ENCODE data around the gene SEL1L2. TPM values are rescaled to one million over a fixed set of nuclear protein-coding genes. Genes with fewer than 3 reads are reported as not detected.

Gene SEL1L2
- total and polyA plus RNA-seq, 7 experiments from 2014 or later, result not detected

DNA sequence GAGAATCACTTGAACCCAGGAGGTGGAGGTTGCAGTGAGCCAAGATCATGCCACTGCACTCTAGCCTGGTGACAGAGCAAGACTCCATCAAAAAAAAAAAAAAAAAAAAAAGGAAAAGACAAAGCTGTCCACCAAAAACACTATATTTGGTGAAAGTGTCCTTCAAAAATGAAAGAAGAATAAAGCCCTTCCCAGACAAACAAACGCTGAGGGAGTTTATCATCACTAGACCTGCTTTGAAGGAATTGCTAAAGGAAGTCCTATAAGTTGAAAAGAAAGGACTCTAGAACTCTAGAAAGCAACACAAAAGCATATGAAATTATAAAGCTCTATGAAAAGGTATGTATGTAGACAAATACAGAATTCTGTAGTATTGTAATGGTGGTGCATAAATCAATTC is 98.8 kb downstream of the SEL1L2 start:
- peaks cover 0 to 8% (median 0%) of the 10 kb centered on the region in 5 donors for H3K27me3 Mint-ChIP-seq
- peaks cover 0 to 44% (median 18%) of the 10 kb centered on the region in 11 donors for H3K9me3 Mint-ChIP-seq
- no peak overlapping the region for H3K4me3 ChIP-seq (ENCODE audit: low read length)
- H3K27me3 ChIP-seq (ENCODE audit: control insufficient read depth in 2 of 2, insufficient read depth in 2 of 2, low read length in 2 of 2), result no peaks in the 10 kb centered on the region
- POLR2A ChIA-PET, result no interaction called here
- peaks cover 0 to 9% (median 0%) of the 10 kb centered on the region in 3 experiments for H3K9me3 ChIP-seq (ENCODE audit: control insufficient read depth in 2 of 3, low read length in 3 of 3)
- CTCF ChIA-PET, result no interaction called here
- intact Hi-C loops (cut with micrococcal nuclease), result no loop called here
- H3K4me1 ChIP-seq (ENCODE audit: control insufficient read depth in 2 of 2, insufficient read depth in 2 of 2, low read length in 2 of 2), result no peaks in the 10 kb centered on the region
- H3K36me3 Mint-ChIP-seq, result peaks cover 0 to 11% (median 4%) of the 10 kb centered on the region in 5 donors
- no peak for ATAC-seq
- H3K36me3 ChIP-seq (ENCODE audit: control insufficient read depth in 2 of 3, insufficient read depth in 3 of 3, low read length in 3 of 3), result no peaks in the 10 kb centered on the region
- no peak for DNase-seq
- no peak overlapping the region for H3K27ac ChIP-seq (ENCODE audit: low read depth, low read length)
- H3K27ac Mint-ChIP-seq, result no peak overlapping the region
- H3K4me3 Mint-ChIP-seq, result no peak overlapping the region
- no peaks in the 10 kb centered on the region for H3K4me1 Mint-ChIP-seq

DNA sequence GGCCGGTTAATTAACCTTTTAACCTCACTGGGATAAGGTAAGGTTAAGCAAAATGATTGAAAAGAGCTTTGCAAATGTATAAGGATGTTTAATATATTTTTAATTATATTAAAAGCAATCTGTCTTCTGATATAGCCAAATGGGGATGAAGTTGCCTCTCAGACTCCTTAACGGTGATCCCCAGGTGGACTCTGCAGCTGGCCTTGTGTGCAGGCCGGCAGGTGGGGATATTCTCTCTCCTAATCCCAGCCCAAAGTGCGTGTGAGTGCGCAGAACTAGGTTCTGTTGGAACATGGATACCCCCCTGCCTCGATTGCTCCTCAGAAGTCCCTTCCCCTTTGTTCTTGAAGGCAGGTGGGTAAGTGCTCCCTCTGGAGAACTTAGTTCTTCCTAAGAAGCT is 105.6 kb downstream of the SEL1L2 start:
- intact Hi-C loops (cut with micrococcal nuclease), result no loop called here
- CTCF ChIA-PET, result no interaction called here
- Mint-ChIP-seq H3K9me3 (peaks cover 0 to 2% (median 0%) of the 10 kb centered on the region in 11 donors), H3K4me1 (no peaks in the 10 kb centered on the region), H3K4me3 (no peak overlapping the region), H3K36me3 (no peaks in the 10 kb centered on the region), H3K27me3 (peaks cover 0 to 16% (median 4%) of the 10 kb centered on the region in 5 donors), H3K27ac (no peak overlapping the region)
- Histone ChIP-seq H3K4me1 (ENCODE audit: control insufficient read depth in 2 of 2, insufficient read depth in 2 of 2, low read length in 2 of 2) (no peaks in the 10 kb centered on the region), H3K27ac (ENCODE audit: low read depth, low read length) (no peak overlapping the region), H3K9me3 (ENCODE audit: control insufficient read depth in 2 of 3, low read length in 3 of 3) (no peaks in the 10 kb centered on the region), H3K4me3 (ENCODE audit: low read length) (no peak overlapping the region), H3K27me3 (ENCODE audit: control insufficient read depth in 2 of 2, insufficient read depth in 2 of 2, low read length in 2 of 2) (no peaks in the 10 kb centered on the region), H3K36me3 (ENCODE audit: control insufficient read depth in 2 of 3, insufficient read depth in 3 of 3, low read length in 3 of 3) (no peaks in the 10 kb centered on the region)
- POLR2A ChIA-PET, result no interaction called here
- ATAC-seq, result no peak
- DNase-seq, result no peak

DNA sequence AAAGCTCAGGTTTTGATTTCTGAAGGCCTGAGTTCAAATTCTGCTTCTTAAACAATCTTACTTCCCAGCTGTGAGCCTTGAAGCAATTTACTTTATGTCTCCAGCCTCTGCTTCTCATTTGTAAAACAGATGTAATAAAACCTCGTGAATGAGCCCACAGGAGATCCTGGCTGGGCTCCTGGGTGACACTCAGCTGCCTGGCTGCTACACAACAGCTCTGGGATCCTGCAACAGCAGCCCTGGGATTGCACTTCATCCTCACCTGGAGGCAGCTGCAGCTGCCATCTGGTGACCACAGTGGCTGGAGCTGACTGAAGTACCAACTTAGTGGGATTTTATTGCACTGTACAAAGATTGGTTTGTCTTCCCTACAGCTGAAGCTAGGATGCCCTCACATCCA is 107.0 kb downstream of the SEL1L2 start:
- CTCF ChIA-PET, result no interaction called here
- H3K27me3 Mint-ChIP-seq, result peaks cover 0 to 16% (median 4%) of the 10 kb centered on the region in 5 donors

DNA sequence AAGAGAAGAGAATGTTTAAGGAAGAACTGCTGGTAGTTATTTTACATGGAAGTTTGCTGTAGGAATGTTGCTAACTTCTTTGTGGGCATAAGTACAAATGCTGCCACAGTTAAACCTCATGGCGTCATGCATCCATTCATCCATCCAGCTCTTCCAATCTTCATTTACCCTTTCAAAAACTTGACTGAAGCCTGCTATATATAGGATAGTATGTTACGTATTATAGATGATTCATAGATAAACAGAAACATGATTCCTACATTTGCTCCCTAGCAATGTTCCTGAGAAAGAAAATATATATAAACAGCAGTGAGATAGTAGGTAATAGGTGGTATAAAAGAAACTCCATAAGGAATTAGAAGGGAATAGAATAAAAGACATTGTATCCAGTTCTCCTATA is 111.8 kb downstream of the SEL1L2 start:
- Mint-ChIP-seq H3K36me3 (no peaks in the 10 kb centered on the region), H3K9me3 (peaks cover 0 to 2% (median 0%) of the 10 kb centered on the region in 11 donors), H3K27me3 (peaks cover 0 to 15% (median 5%) of the 10 kb centered on the region in 5 donors), H3K4me3 (no peak overlapping the region), H3K4me1 (no peaks in the 10 kb centered on the region), H3K27ac (no peak overlapping the region)
- intact Hi-C loops (cut with micrococcal nuclease), result no loop called here
- ChIA-PET CTCF (no interaction called here), POLR2A (no interaction called here)
- no peak for DNase-seq
- H3K27ac ChIP-seq (ENCODE audit: low read depth, low read length), result no peak overlapping the region
- no peak for ATAC-seq
- H3K4me1 ChIP-seq (ENCODE audit: control insufficient read depth in 2 of 2, insufficient read depth in 2 of 2, low read length in 2 of 2), result no peaks in the 10 kb centered on the region
- H3K27me3 ChIP-seq (ENCODE audit: control insufficient read depth in 2 of 2, insufficient read depth in 2 of 2, low read length in 2 of 2), result no peaks in the 10 kb centered on the region
- no peak overlapping the region for H3K4me3 ChIP-seq (ENCODE audit: low read length)
- no peaks in the 10 kb centered on the region for H3K9me3 ChIP-seq (ENCODE audit: control insufficient read depth in 2 of 3, low read length in 3 of 3)
- H3K36me3 ChIP-seq (ENCODE audit: control insufficient read depth in 2 of 3, insufficient read depth in 3 of 3, low read length in 3 of 3), result no peaks in the 10 kb centered on the region

More for the DNA sequence above, 107.0 kb downstream of the SEL1L2 start:
- ATAC-seq (no peak), DNase-seq (no peak)
- no peak overlapping the region for H3K4me3 ChIP-seq (ENCODE audit: low read length)
- H3K9me3 ChIP-seq (ENCODE audit: control insufficient read depth in 2 of 3, low read length in 3 of 3), result no peaks in the 10 kb centered on the region
- H3K27ac ChIP-seq (ENCODE audit: low read depth, low read length), result no peak overlapping the region
- peaks cover 0 to 2% (median 0%) of the 10 kb centered on the region in 11 donors for H3K9me3 Mint-ChIP-seq
- no peak overlapping the region for H3K27ac Mint-ChIP-seq
- no peaks in the 10 kb centered on the region for H3K36me3 Mint-ChIP-seq
- no peaks in the 10 kb centered on the region for H3K4me1 Mint-ChIP-seq
- H3K36me3 ChIP-seq (ENCODE audit: control insufficient read depth in 2 of 3, insufficient read depth in 3 of 3, low read length in 3 of 3), result no peaks in the 10 kb centered on the region
- H3K4me1 ChIP-seq (ENCODE audit: control insufficient read depth in 2 of 2, insufficient read depth in 2 of 2, low read length in 2 of 2), result no peaks in the 10 kb centered on the region
- POLR2A ChIA-PET, result no interaction called here
- intact Hi-C loops (cut with micrococcal nuclease), result no loop called here
- H3K4me3 Mint-ChIP-seq, result no peak overlapping the region
- H3K27me3 ChIP-seq (ENCODE audit: control insufficient read depth in 2 of 2, insufficient read depth in 2 of 2, low read length in 2 of 2), result no peaks in the 10 kb centered on the region

DNA sequence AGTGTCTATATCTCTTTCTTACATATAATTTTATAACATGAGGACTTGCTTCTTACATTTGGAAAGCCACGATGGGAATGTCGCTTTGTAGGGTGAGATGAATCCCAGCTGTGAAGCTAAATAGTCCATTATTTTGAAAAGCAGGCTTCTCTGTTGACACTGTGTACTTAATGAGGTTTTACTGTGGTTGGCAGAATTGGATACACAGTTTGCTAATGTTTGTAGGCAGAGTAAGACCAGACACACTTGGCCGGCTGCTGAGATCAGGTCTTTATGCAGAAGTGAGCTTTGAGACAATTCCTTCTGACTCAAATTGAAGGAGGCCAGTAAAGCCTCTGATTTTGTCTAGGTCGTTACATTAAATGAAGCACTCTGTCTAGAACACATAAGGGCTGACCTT is 112.6 kb downstream of the SEL1L2 start:
- H3K9me3 Mint-ChIP-seq, result peaks cover 0 to 2% (median 0%) of the 10 kb centered on the region in 11 donors
- H3K27me3 ChIP-seq (ENCODE audit: control insufficient read depth in 2 of 2, insufficient read depth in 2 of 2, low read length in 2 of 2), result no peaks in the 10 kb centered on the region
- CTCF ChIA-PET, result no interaction called here
- no peaks in the 10 kb centered on the region for H3K4me1 Mint-ChIP-seq
- H3K4me1 ChIP-seq (ENCODE audit: control insufficient read depth in 2 of 2, insufficient read depth in 2 of 2, low read length in 2 of 2), result no peaks in the 10 kb centered on the region
- no peak overlapping the region for H3K27ac Mint-ChIP-seq
- no peaks in the 10 kb centered on the region for H3K36me3 Mint-ChIP-seq
- no peaks in the 10 kb centered on the region for H3K36me3 ChIP-seq (ENCODE audit: control insufficient read depth in 2 of 3, insufficient read depth in 3 of 3, low read length in 3 of 3)
- DNase-seq (no peak), ATAC-seq (no peak)
- H3K9me3 ChIP-seq (ENCODE audit: control insufficient read depth in 2 of 3, low read length in 3 of 3), result no peaks in the 10 kb centered on the region
- peaks cover 0 to 17% (median 5%) of the 10 kb centered on the region in 5 donors for H3K27me3 Mint-ChIP-seq
- H3K4me3 Mint-ChIP-seq, result no peak overlapping the region
- no peak overlapping the region for H3K4me3 ChIP-seq (ENCODE audit: low read length)
- POLR2A ChIA-PET, result no interaction called here
- H3K27ac ChIP-seq (ENCODE audit: low read depth, low read length), result no peak overlapping the region
- intact Hi-C loops (cut with micrococcal nuclease), result no loop called here

DNA sequence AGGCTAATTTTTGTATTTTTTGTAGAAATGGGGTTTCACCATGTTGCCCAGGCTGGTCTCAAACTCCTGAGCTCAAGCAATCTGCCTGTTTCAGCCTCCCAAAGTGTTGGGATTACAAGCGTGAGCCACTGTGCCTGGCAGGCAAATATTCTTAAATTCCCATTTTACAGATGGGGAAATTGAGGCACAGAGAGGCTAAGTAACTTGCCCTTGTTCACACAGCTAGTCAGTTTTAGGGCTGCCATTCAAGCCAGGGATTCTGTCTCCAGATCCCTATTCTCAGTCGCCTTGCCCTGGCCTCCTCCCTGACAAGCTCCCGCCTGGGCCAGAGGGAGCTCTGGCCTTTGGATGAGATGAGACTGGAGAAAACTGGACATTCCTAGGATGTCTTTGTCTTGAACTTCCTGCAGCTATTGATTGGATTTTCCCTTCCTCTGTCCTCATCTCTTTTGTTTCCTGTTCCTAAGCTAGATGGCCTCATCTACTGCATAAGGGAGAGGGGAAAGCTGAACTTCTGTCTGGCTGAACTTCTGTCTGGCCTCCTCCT is 115.1 kb downstream of the SEL1L2 start:
- Mint-ChIP-seq H3K9me3 (peaks cover 0 to 2% (median 0%) of the 10 kb centered on the region in 11 donors), H3K36me3 (no peaks in the 10 kb centered on the region), H3K4me1 (no peaks in the 10 kb centered on the region), H3K27me3 (peaks cover 0 to 15% (median 5%) of the 10 kb centered on the region in 5 donors), H3K27ac (no peak overlapping the region), H3K4me3 (no peak overlapping the region)
- Histone ChIP-seq H3K9me3 (ENCODE audit: control insufficient read depth in 2 of 3, low read length in 3 of 3) (no peaks in the 10 kb centered on the region), H3K27ac (ENCODE audit: low read depth, low read length) (no peak overlapping the region), H3K4me1 (ENCODE audit: control insufficient read depth in 2 of 2, insufficient read depth in 2 of 2, low read length in 2 of 2) (no peaks in the 10 kb centered on the region), H3K4me3 (ENCODE audit: low read length) (no peak overlapping the region), H3K27me3 (ENCODE audit: control insufficient read depth in 2 of 2, insufficient read depth in 2 of 2, low read length in 2 of 2) (no peaks in the 10 kb centered on the region), H3K36me3 (ENCODE audit: control insufficient read depth in 2 of 3, insufficient read depth in 3 of 3, low read length in 3 of 3) (no peaks in the 10 kb centered on the region)
- ChIA-PET CTCF (no interaction called here), POLR2A (no interaction called here)
- ATAC-seq, result no peak
- no peak for DNase-seq
- intact Hi-C loops (cut with micrococcal nuclease), result no loop called here

DNA sequence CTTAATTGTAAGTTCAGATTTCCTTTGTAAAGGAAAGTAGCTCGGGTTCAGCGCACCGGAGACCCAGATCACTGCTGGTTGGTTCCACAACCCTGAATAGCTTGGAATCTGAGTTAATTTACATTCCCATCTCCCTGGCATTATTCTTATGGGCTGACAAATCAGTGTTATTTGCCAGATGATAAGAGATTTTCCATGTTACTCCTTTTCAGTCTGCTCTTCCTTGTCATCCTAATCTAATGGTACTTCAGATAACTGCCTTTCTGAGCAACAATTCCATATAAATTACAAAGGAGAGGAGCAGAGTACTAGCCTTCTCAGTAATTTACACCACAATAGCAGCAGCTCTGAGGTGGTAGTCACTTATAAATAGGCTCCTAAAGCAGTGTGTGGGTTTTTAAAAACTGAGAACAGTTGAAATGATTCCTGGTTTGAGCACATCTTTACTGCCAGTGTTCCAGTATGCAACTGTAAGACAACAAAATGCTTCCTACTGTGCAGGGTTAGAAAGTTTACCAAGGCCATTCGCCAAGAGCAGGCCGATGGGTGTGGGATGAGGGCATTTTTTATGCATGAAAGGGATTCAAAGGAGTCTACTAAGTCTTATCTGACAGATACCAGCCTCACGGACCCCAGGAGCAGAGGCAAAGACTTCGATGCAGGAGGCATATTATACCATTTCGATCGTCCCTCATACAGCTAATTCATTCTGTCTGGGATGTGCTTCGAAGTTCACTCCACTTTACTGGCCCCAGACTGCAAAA is 115.8 kb downstream of the SEL1L2 start:
- ATAC-seq (no peak), DNase-seq (no peak)
- H3K36me3 Mint-ChIP-seq, result no peaks in the 10 kb centered on the region
- Histone ChIP-seq H3K4me3 (ENCODE audit: low read length) (no peak overlapping the region), H3K9me3 (ENCODE audit: control insufficient read depth in 2 of 3, low read length in 3 of 3) (no peaks in the 10 kb centered on the region), H3K4me1 (ENCODE audit: control insufficient read depth in 2 of 2, insufficient read depth in 2 of 2, low read length in 2 of 2) (no peaks in the 10 kb centered on the region), H3K36me3 (ENCODE audit: control insufficient read depth in 2 of 3, insufficient read depth in 3 of 3, low read length in 3 of 3) (no peaks in the 10 kb centered on the region), H3K27ac (ENCODE audit: low read depth, low read length) (no peak overlapping the region), H3K27me3 (ENCODE audit: control insufficient read depth in 2 of 2, insufficient read depth in 2 of 2, low read length in 2 of 2) (no peaks in the 10 kb centered on the region)
- no peak overlapping the region for H3K4me3 Mint-ChIP-seq
- H3K9me3 Mint-ChIP-seq, result peaks cover 0 to 2% (median 0%) of the 10 kb centered on the region in 11 donors
- peaks cover 0 to 18% (median 5%) of the 10 kb centered on the region in 5 donors for H3K27me3 Mint-ChIP-seq
- H3K4me1 Mint-ChIP-seq, result no peaks in the 10 kb centered on the region
- POLR2A ChIA-PET, result no interaction called here
- CTCF ChIA-PET, result no interaction called here
- intact Hi-C loops (cut with micrococcal nuclease), result no loop called here
- no peak overlapping the region for H3K27ac Mint-ChIP-seq

Measured in naive thymus-derived CD4-positive, alpha-beta T cell (primary cell).